HEK293 (cell line): ENCODE data around the gene PHETA1.
A peak's percentile ranks its signal among the peaks of the same experiment; 100 is the strongest.

Experiments used
- CTCF ChIA-PET: fragments of 350-600 bp; formaldehyde crosslinking; extraction: SDS; loops from one replicate; lab custom pipeline; 2021; ENCODE audit warnings: antibody characterized with exemption; lab: Yijun Ruan, JAX
- POLR2A ChIA-PET: fragments of 300-600 bp; formaldehyde crosslinking; extraction: SDS; loops from one replicate; lab custom pipeline; 2020; ENCODE audit warnings: antibody characterized with exemption, inconsistent platforms; lab: Yijun Ruan, JAX
- H3K27ac ChIP-seq: fragments of 200-500 bp; sonication (Bioruptor generic); 2 replicates; pipeline ENCODE4 v1.5.1; 2014; ENCODE audit warnings: low read depth, low read length, control low read depth, inconsistent platforms; ENCODE audit errors: extremely low read depth
- H3K36me3 ChIP-seq, 2 experiments: fragments of 200-500 bp in 1 of 2; sonication (Bioruptor generic) in 1 of 2; 1 replicate in 1 of 2; 2 replicates in 1 of 2; pipeline ENCODE4 v1.5.1; 2014 to 2017; ENCODE audit warnings: inconsistent platforms in 2 of 2, low read length in 2 of 2; ENCODE audit not compliant: control insufficient read depth in 2 of 2, insufficient read depth in 1 of 2
- H3K4me1 ChIP-seq: fragments of 200-500 bp; sonication (Bioruptor generic); 2 replicates; pipeline ENCODE4 v1.5.1; 2014; ENCODE audit warnings: mild to moderate bottlenecking, low read length, inconsistent platforms; ENCODE audit not compliant: control insufficient read depth, insufficient read depth
- H3K4me3 ChIP-seq: 2 replicates; pipeline ENCODE4 v1.5.1; 2011; ENCODE audit warnings: low read depth, mild to moderate bottlenecking, control low read depth, low read length, moderate library complexity
- H3K9me3 ChIP-seq: fragments of 200-500 bp; sonication (Bioruptor generic); 2 replicates; pipeline ENCODE4 v1.5.1; 2014; ENCODE audit warnings: low read depth, low read length, inconsistent platforms; ENCODE audit not compliant: control insufficient read depth, insufficient read depth
- KLF8 ChIP-seq: fragments of 450-650 bp; formaldehyde crosslinking; IDR thresholded peaks from 2 replicates; pipeline ENCODE4 v1.5.1; 2016; ENCODE audit warnings: missing biosample characterization, missing genetic modification characterization
- WT1 ChIP-seq: fragments of 450-650 bp; formaldehyde crosslinking; IDR thresholded peaks from 2 replicates; pipeline ENCODE4 v1.5.1; 2016; ENCODE audit warnings: missing biosample characterization, missing genetic modification characterization
- YY1 ChIP-seq: fragments of 450-650 bp; formaldehyde crosslinking; IDR thresholded peaks from 2 replicates; pipeline ENCODE4 v1.5.1; 2018; ENCODE audit warnings: missing biosample characterization, missing genetic modification characterization
- ZBTB11 ChIP-seq: fragments of 450-650 bp; formaldehyde crosslinking; conservative IDR thresholded peaks from 2 replicates; pipeline ENCODE4 v1.5.1; 2016; ENCODE audit warnings: low read depth, missing biosample characterization, missing genetic modification characterization
- ZBTB17 ChIP-seq: fragments of 450-650 bp; formaldehyde crosslinking; IDR thresholded peaks from 2 replicates; pipeline ENCODE4 v1.5.1; 2016; ENCODE audit warnings: missing biosample characterization, missing genetic modification characterization
- ZBTB21 ChIP-seq: fragments of 450-650 bp; formaldehyde crosslinking; IDR thresholded peaks from 2 replicates; pipeline ENCODE4 v1.5.1; 2017; ENCODE audit warnings: missing biosample characterization, missing genetic modification characterization
- ZFHX2 ChIP-seq: fragments of 450-650 bp; formaldehyde crosslinking; conservative IDR thresholded peaks from 2 replicates; pipeline ENCODE4 v1.5.1; 2016; ENCODE audit warnings: missing biosample characterization, missing genetic modification characterization
- ZNF121 ChIP-seq: fragments of 450-650 bp; formaldehyde crosslinking; IDR thresholded peaks from 2 replicates; pipeline ENCODE4 v1.5.1; 2016; ENCODE audit warnings: missing biosample characterization, missing genetic modification characterization
- ZNF175 ChIP-seq: fragments of 450-650 bp; formaldehyde crosslinking; IDR thresholded peaks from 2 replicates; pipeline ENCODE4 v1.5.1; 2016; ENCODE audit warnings: missing biosample characterization, missing genetic modification characterization
- ZNF184 ChIP-seq: fragments of 450-650 bp; IDR thresholded peaks from 2 replicates; pipeline ENCODE4 v1.5.1; 2018; ENCODE audit warnings: missing biosample characterization, mild to moderate bottlenecking, missing genetic modification characterization
- ZNF211 ChIP-seq: fragments of 450-650 bp; formaldehyde crosslinking; IDR thresholded peaks from 2 replicates; pipeline ENCODE4 v1.5.1; 2016; ENCODE audit warnings: low read depth, missing biosample characterization, missing genetic modification characterization
- ZNF223 ChIP-seq: fragments of 450-650 bp; formaldehyde crosslinking; IDR thresholded peaks from 2 replicates; pipeline ENCODE4 v1.5.1; 2016; ENCODE audit warnings: missing biosample characterization, missing genetic modification characterization
- ZNF341 ChIP-seq: fragments of 450-650 bp; formaldehyde crosslinking; IDR thresholded peaks from 2 replicates; pipeline ENCODE4; 2016; ENCODE audit warnings: low read depth, missing biosample characterization, missing genetic modification characterization
- ZNF404 ChIP-seq: fragments of 450-650 bp; formaldehyde crosslinking; IDR thresholded peaks from 2 replicates; pipeline ENCODE4 v1.5.1; 2017; ENCODE audit warnings: missing biosample characterization, missing genetic modification characterization
- ZNF501 ChIP-seq: fragments of 450-650 bp; formaldehyde crosslinking; IDR thresholded peaks from 2 replicates; pipeline ENCODE4 v1.5.1; 2016; ENCODE audit warnings: missing biosample characterization, missing genetic modification characterization
- ZNF518A ChIP-seq: fragments of 450-650 bp; formaldehyde crosslinking; conservative IDR thresholded peaks from 2 replicates; pipeline ENCODE4 v1.5.1; 2016; ENCODE audit warnings: low read depth, missing biosample characterization, missing genetic modification characterization
- ZNF548 ChIP-seq: fragments of 450-650 bp; formaldehyde crosslinking; IDR thresholded peaks from 2 replicates; pipeline ENCODE4 v1.5.1; 2016; ENCODE audit warnings: missing biosample characterization, missing genetic modification characterization
- ZNF580 ChIP-seq: fragments of 450-650 bp; formaldehyde crosslinking; IDR thresholded peaks from 2 replicates; pipeline ENCODE4 v1.5.1; 2016; ENCODE audit warnings: missing biosample characterization, missing genetic modification characterization
- ZNF677 ChIP-seq: fragments of 450-650 bp; IDR thresholded peaks from 2 replicates; pipeline ENCODE4 v1.5.0; 2018; ENCODE audit warnings: missing biosample characterization, mild to moderate bottlenecking, missing genetic modification characterization, moderate library complexity
- ZNF747 ChIP-seq: fragments of 450-650 bp; formaldehyde crosslinking; IDR thresholded peaks from 2 replicates; pipeline ENCODE4 v1.5.1; 2016; ENCODE audit warnings: missing biosample characterization, missing genetic modification characterization
- ZNF791 ChIP-seq: fragments of 450-650 bp; formaldehyde crosslinking; IDR thresholded peaks from 2 replicates; pipeline ENCODE4 v1.5.1; 2016; ENCODE audit warnings: missing biosample characterization, missing genetic modification characterization
- ZNF792 ChIP-seq: fragments of 450-650 bp; formaldehyde crosslinking; IDR thresholded peaks from 2 replicates; pipeline ENCODE4 v1.5.1; 2016; ENCODE audit warnings: missing biosample characterization, missing genetic modification characterization
- ZNF837 ChIP-seq: fragments of 450-650 bp; formaldehyde crosslinking; IDR thresholded peaks from 2 replicates; pipeline ENCODE4 v1.5.1; 2016; ENCODE audit warnings: missing biosample characterization, missing genetic modification characterization

The PHETA1 gene

GRCh38 chr12:111418594-111418880 is 49.6 kb upstream of the PHETA1 start:
- H3K27ac ChIP-seq: no peak overlapping the region
- TF ChIP-seq ZBTB21 (tag by site-specific recombination) (no peak), ZNF792 (no peak), ZFHX2 (tag by site-specific recombination) (no peak), ZNF501 (tag by site-specific recombination) (no peak), ZNF548 (tag by site-specific recombination) (no peak), ZNF837 (tag by site-specific recombination) (no peak), WT1 (tag by site-specific recombination) (no peak), ZNF747 (tag by site-specific recombination) (no peak), ZNF223 (no peak), KLF8 (tag by site-specific recombination) (no peak), ZNF341 (tag by site-specific recombination) (no peak), ZNF211 (tag by site-specific recombination) (no peak), ZNF121 (tag by site-specific recombination) (no peak), ZNF791 (no peak), ZNF175 (tag by site-specific recombination) (no peak), ZNF404 (tag by site-specific recombination) (no peak), ZNF580 (no peak), ZBTB17 (tag by site-specific recombination) (no peak)
- TF ChIP-seq, all 188 proteins: peak for 0
- H3K4me3 ChIP-seq: no peak overlapping the region
- H3K4me1 ChIP-seq: no peaks in the 10 kb centered on the region
- H3K9me3 ChIP-seq: no peaks in the 10 kb centered on the region
- POLR2A ChIA-PET: no interaction called here
- CTCF ChIA-PET: interaction anchor here (2.6 kb wide), 1 partner anchor 22 kb away, joined by 7 read pairs; no protein-coding TSS in a partner anchor
- H3K36me3 ChIP-seq: peaks cover 0 to 17% of the 10 kb centered on the region in 2 experiments; a peak in 2 of 3 replicates

- CTCF ChIA-PET: interaction anchor here (2.6 kb wide), 1 partner anchor 21 kb away, joined by 7 read pairs; no protein-coding TSS in a partner anchor
- H3K9me3 ChIP-seq: no peaks in the 10 kb centered on the region
- H3K4me1 ChIP-seq: no peaks in the 10 kb centered on the region
- H3K4me3 ChIP-seq: no peak overlapping the region
- TF ChIP-seq ZNF677 (tag by site-specific recombination) (no peak), ZNF184 (tag by site-specific recombination) (peak; percentile 97)
- TF ChIP-seq, all 188 proteins: peak for 1
- Histone ChIP-seq H3K27ac (no peak overlapping the region), H3K36me3 (peaks cover 0 to 17% of the 10 kb centered on the region in 2 experiments; a peak in 2 of 3 replicates)
- POLR2A ChIA-PET: no interaction called here
Observed at GRCh38 chr12:111417784-111418593, 49.1 kb upstream of the PHETA1 start.

- peaks cover 0 to 17% of the 10 kb centered on the region in 2 experiments; a peak in 2 of 3 replicates for H3K36me3 ChIP-seq
- CTCF ChIA-PET: no interaction called here
- TF ChIP-seq ZBTB11 (0 out of 2 replicates have a peak, but pooled peaks have one; percentile 25), YY1 (tag by site-specific recombination) (no peak), ZNF747 (tag by site-specific recombination) (no peak), ZNF518A (peak; percentile 54; the same call in 1 of the 2 replicates), ZNF223 (no peak)
Observed at GRCh38 chr12:111417290-111417689, 48.4 kb upstream of the PHETA1 start.

More at GRCh38 chr12:111417290-111417689, 48.4 kb upstream of the PHETA1 start:
- Histone ChIP-seq H3K27ac (no peak overlapping the region), H3K4me1 (0 out of 2 replicates have a peak, but pooled peaks cover under 1% of the 10 kb centered on the region), H3K4me3 (no peak overlapping the region), H3K9me3 (no peaks in the 10 kb centered on the region)
- POLR2A ChIA-PET: no interaction called here
